ENCODE results near the gene PDIA3. TPM values are rescaled to one million over a fixed set of nuclear protein-coding genes. Genes with fewer than 3 reads are reported as not detected.
"Not testable (repeated sequence)": the region's sequence is repeated elsewhere in the genome, so short reads cannot be mapped to it uniquely, and the experiment has no call there.

The PDIA3 gene
- total and polyA plus RNA-seq, 2 of the 13 experiments (the other 11 are each of a cell fraction or from before 2014, with no cell fraction given) = 238 to 433 TPM

- TF ChIP-seq ZNF441 (CRISPR knock-in tag; IDR thresholded peaks at IDR 0.05; ENCODE audit: borderline replicate concordance) (peak; percentile 57; the same call in 1 of the 2 replicates), REST (IDR thresholded peaks at IDR 0.05; ENCODE audit: borderline replicate concordance in 1 of 2, low read depth in 1 of 2, low read length in 2 of 2) (0 out of 4 replicates have a peak, but pooled peaks of 1 of the 2 experiments have one; percentile 40), SKIL (CRISPR knock-in tag; IDR thresholded peaks at IDR 0.05; ENCODE audit: borderline replicate concordance) (peak; percentile 80; the same call in 1 of the 2 replicates), ZNF280B (CRISPR knock-in tag; IDR thresholded peaks at IDR 0.05; ENCODE audit: borderline replicate concordance) (0 out of 2 replicates have a peak, but pooled peaks have one; percentile 41), MAFK (conservative IDR thresholded peaks at IDR 0.05 in 1 of 2, IDR thresholded peaks at IDR 0.05 in 1 of 2; ENCODE audit: low read length in 2 of 2) (peak in 1 of 2 experiments; percentile 7; a peak in 1 of 4 replicates), ZBTB7A (CRISPR knock-in tag; IDR thresholded peaks at IDR 0.05) (peak; percentile 76), HOMEZ (CRISPR knock-in tag; IDR thresholded peaks at IDR 0.05; ENCODE audit: low read depth) (0 out of 2 replicates have a peak, but pooled peaks have one; percentile 40), NR2F6 (CRISPR knock-in tag; IDR thresholded peaks at IDR 0.05) (0 out of 2 replicates have a peak, but pooled peaks have one; percentile 20), TBX2 (CRISPR knock-in tag; IDR thresholded peaks at IDR 0.05; ENCODE audit: borderline replicate concordance) (peak; percentile 63; the same call in 1 of the 2 replicates), MXI1 (IDR thresholded peaks at IDR 0.05; ENCODE audit: borderline replicate concordance, low read depth, low read length) (peak; percentile 10; the same call in 1 of the 3 replicates), ZNF550 (CRISPR knock-in tag; IDR thresholded peaks at IDR 0.05; ENCODE audit: borderline replicate concordance) (peak; percentile 59; the same call in 1 of the 2 replicates), YEATS4 (CRISPR knock-in tag; IDR thresholded peaks at IDR 0.05; ENCODE audit: borderline replicate concordance) (peak; percentile 88), ZNF501 (CRISPR knock-in tag; IDR thresholded peaks at IDR 0.05) (peak; percentile 73), MED1 (CRISPR knock-in tag; IDR thresholded peaks at IDR 0.05) (peak; percentile 46; the same call in 1 of the 2 replicates), PHF20 (CRISPR knock-in tag; IDR thresholded peaks at IDR 0.05) (peak; percentile 63; the same call in 1 of the 2 replicates), GABPB1 (CRISPR knock-in tag; IDR thresholded peaks at IDR 0.05) (peak; percentile 80), SALL2 (CRISPR knock-in tag; IDR thresholded peaks at IDR 0.05) (peak; percentile 66), SMYD3 (CRISPR knock-in tag; IDR thresholded peaks at IDR 0.05) (0 out of 2 replicates have a peak, but pooled peaks have one; percentile 43), ETV5 (CRISPR knock-in tag; IDR thresholded peaks at IDR 0.05; ENCODE audit: borderline replicate concordance) (0 out of 2 replicates have a peak, but pooled peaks have one; percentile 48)
- not testable (repeated sequence) for TF ChIP-seq NR2F6 (IDR thresholded peaks at IDR 0.05)
Observed at GRCh38 chr15:43746245-43746902, at the start of gene PDIA3 (continued).

All from HepG2 (cell line).